ENCODE results near the gene SSU72.

DNA sequence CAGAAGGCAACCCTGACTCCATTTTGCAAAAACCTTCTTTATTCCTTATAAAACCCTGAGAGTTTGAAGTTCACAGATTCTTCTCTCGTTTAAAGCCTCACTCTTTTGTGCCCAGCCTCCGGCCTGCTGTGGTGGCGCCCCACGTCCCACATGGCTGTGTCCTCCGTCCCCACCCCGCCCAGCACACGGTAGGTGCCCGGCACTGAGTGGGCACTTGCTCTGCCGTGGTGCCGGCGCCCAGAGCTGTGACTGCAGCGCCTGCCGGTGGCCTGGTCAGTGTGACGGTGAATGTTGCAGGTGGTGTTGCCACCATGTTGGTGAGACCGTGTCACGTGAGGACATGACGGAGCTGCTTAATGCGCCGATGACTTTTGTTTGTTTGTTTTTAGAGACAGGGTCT lies 53.3 kb downstream of the SSU72 start:
- TF ChIP-seq, protein P1, sequence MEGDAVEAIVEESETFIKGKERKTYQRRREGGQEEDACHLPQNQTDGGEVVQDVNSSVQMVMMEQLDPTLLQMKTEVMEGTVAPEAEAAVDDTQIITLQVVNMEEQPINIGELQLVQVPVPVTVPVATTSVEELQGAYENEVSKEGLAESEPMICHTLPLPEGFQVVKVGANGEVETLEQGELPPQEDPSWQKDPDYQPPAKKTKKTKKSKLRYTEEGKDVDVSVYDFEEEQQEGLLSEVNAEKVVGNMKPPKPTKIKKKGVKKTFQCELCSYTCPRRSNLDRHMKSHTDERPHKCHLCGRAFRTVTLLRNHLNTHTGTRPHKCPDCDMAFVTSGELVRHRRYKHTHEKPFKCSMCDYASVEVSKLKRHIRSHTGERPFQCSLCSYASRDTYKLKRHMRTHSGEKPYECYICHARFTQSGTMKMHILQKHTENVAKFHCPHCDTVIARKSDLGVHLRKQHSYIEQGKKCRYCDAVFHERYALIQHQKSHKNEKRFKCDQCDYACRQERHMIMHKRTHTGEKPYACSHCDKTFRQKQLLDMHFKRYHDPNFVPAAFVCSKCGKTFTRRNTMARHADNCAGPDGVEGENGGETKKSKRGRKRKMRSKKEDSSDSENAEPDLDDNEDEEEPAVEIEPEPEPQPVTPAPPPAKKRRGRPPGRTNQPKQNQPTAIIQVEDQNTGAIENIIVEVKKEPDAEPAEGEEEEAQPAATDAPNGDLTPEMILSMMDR (IDR thresholded peaks at IDR 0.05): no peak
- TF ChIP-seq POLR2A (IDR thresholded peaks at IDR 0.05): no peak
